Umbilical cord (tissue), 2 donors: ENCODE data around the gene SVIL. TPM values are rescaled to one million over a fixed set of nuclear protein-coding genes. Genes with fewer than 3 reads are reported as not detected.
A peak's percentile ranks its signal among the peaks of the same experiment; 100 is the strongest.
"Not testable (repeated sequence)": the region's sequence is repeated elsewhere in the genome, so short reads cannot be mapped to it uniquely, and the experiment has no call there.

Experiments
- DNase-seq: peaks from one replicate; pipeline ENCODE4 v3.0.0-alpha.2; 2015; ENCODE audit warnings: low spot score
- total RNA-seq: library from RNA; depleted of rRNA; stranded (reverse); fragments of >200 nt; gene quantifications from one replicate; pipeline ENCODE4 v1.2.3, GENCODE V29; 2014; ENCODE audit warnings: low replicate concordance; ENCODE audit not compliant: insufficient read depth

SVIL gene
- total RNA-seq, 1 donor from 2014 or later: 122 TPM

DNA sequence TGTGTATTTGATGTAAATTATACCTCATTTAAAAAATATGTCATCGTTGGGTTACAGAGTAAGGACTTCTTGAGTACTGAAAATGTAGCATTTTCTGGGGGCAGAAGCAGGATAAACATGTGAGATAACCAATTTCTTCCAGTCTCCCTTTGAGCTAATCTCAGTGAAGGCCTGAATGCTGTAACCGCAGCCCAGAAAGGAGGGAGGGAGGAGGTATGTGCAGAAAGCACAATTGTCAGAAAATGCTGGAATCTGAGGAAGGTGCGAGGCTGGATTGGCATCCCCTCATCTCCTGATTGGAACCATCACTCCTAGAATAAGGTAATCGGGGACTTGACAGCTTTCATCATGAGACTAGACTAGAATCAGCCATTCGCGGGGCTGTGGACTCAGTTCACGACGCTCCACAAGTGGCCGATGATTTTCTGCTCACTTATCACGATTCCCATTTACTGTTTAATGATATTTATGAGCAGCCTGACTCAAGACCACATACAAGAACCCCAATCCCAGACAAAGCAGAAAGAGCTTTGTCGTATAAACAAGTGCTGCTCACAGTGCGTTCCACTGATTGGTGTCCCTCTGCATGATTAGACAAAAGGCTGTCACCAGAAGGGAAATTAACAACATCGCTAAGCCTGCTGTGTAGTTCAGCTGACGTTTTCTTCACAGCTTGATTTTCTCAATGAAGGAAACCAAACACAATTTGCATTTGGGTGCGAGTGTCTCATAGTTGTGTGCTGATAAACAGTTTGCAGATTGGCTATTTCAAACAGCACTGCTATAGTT is 93.2 kb downstream of the SVIL start:
- DNase-seq: no peak

GRCh38 chr10:29540016-29540415 is 94.8 kb downstream of the SVIL start:
- no peak for DNase-seq

GRCh38 chr10:29539412-29539811 is 95.4 kb downstream of the SVIL start:
- DNase-seq: no peak

DNA sequence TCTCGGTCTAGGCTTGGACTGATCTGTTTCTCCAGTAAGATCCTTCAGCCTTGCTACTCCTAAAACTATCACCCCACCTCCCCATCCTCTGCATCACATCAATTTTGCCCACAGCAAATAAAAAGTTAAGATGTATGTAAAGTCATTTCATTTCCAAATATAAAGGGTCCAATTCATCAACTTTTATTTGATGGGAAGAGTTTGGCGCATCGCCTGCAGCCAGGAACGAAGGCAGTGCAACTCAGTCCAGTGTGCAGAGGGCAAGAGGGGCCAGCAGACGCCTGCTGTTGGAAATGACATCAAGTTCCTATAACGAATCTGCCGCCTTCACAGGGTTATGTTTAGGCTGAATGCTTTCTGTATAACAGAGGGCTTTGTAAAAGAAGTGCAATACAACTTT is 97.0 kb downstream of the SVIL start:
- no peak for DNase-seq

DNA sequence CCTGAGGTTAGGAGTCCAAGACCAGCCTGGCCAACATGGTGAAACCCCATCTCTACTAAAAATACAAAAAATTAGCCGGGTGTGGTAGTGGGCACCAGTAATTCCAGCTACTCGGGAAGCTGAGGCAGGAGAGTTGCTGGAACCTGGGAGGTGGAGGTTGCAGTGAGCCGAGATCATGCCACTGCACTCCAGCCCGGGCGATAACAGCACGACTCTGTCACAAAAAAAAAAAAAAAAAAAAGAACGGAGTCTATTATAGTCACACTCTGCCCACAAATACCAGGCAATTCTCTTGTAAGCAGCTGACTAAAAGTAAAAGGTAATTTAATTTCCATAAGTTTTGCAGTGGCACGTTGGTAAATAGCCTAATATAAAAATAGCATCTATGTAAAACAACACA is 98.1 kb downstream of the SVIL start:
- DNase-seq: not testable (repeated sequence)

DNA sequence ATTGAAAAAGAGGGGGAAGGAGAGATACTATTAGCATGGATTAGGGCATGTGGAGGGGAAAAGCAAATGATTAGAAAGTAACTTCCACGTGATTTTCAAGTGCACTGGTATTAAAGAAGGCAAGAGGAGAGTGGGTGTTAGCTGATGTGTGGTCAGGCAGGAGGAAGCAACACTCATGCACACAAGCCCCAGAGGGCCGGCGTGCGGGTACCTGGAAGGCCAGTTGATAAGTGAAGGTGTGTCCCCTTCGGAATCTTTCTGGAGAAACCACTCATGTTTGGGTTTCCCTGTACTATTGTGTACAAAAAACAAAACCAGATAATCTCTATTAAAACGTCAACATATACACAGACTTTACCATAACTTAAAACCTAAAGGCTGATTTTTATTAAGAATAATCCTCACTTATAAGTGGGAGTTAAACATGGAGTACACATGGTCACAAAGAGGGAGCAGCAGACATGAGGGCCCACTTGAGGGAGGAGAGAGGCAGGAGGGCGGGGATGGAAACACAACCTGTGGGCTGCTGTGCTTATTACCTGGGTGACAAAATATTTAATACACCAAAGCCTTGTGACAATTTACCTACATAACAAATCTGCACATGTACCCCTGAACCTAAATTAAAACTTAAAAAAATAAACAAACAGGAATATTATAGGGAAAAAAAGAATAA is 98.9 kb downstream of the SVIL start:
- no peak for DNase-seq

GRCh38 chr10:29535012-29535777 is 99.6 kb downstream of the SVIL start:
- DNase-seq: peak; percentile 7

DNA sequence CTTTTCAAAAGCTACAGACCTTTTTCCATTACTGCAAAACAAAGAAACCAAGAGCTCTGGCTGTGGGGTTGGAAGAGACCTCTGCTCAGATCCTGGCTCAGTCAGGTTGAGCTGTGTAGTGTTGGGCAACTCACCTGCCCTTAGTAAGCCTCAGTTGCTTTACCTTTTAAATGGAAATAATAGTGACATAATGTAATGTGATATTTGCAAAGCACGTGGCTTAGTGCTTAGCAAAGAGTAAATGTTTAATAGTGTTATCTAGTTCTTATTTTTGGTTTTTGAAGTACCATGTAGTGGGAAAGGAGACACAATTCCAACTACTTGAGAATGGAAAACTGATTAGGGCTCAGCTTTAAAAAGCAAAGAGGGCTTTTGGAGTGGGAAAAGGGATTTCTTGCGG is 100.2 kb downstream of the SVIL start:
- DNase-seq: no peak

- DNase-seq: no peak
These were observed 101.0 kb downstream of the SVIL start for GRCh38 chr10:29533696-29534285.

GRCh38 chr10:29533046-29533445 is 101.7 kb downstream of the SVIL start:
- no peak for DNase-seq

DNA sequence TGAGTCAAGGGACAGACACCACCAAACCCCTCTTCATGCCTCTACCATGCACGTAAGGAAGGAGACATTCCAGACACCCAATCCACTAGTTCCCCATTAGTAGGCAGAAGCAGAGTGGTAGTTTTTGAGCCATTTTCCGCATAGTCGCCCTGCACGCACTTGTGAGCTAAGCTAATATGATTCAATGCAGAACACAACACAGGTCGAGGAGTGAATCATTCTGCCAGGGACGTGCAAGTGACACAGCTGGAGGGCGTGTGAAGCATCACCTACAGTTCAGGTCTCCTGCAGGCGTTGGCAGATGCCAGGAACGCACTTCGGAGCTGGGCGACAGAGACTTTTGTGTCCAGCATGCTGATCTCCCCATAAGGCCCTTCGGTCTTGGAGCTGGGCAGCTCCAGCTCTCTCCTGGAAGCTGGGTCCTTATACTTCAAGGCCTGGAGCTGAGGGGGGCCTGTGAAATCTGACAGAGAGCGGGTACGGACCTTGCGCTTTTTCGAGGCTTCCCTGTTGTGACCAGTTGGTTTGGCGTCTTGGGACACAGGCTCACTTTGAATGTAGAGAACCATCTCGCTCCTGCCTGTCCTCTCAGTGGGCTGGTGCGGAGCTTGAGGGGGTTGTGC is 102.4 kb downstream of the SVIL start:
- DNase-seq: no peak

DNA sequence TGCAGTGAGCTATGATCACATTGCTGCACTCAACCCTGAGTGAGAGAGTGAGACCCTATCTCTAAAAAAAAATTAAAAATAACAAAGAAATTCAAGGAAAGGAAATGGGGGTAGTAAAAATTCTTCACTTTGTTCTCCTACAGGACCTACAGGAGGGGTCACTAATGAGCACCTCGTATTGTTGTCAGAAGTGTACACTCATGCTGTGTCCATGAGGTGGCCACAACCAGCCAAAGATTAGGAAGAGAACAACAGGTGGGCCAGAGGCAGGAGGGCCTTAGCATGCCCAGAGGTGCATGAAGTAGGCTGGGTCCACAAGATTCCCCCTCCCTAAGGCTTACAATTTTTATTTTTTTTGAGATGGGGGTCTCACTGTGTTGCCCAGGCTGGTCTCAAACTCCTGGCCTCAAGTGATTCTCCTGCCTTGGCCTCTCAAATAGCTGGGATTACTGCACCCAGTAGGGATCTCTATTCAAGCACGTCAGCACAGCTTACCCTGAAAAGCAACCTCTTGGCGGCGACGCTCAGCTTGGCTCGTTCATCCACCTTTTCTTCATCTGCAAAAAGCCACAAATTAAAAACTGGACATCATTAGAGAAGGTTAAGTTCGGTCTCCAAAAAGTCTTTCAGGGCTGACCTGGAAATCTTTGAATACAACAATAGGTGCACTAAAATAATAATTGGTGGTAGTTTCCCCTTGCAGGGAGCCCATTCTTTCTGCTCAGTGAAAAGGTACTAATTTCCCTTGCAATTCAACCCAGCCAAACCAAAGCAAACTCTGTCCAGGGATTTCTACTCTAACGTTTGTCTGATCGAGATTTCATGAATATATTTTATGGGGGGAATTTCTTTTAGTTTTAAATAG is 104.4 kb downstream of the SVIL start:
- DNase-seq: no peak

DNA sequence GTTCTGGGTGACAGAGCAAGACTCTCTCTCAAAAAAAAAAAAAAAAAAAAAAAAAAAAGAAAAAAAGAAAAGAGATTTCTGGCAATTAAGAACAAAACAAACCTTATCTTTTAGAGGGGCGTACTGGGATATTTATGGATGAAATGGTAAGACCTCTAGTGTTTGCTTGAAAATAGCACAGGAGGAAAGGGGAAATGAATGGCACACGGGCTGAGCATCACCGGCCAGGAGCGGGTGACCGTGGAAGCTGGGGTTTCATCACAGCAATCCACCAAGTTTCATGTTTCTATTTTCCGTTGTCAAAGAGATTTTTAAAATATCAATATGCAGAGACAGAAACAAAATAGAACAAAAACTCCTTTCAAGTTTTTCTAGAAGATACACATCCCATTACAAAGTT is 105.6 kb downstream of the SVIL start:
- DNase-seq: no peak

GRCh38 chr10:29525762-29526161 is 109.0 kb downstream of the SVIL start:
- no peak for DNase-seq

DNA sequence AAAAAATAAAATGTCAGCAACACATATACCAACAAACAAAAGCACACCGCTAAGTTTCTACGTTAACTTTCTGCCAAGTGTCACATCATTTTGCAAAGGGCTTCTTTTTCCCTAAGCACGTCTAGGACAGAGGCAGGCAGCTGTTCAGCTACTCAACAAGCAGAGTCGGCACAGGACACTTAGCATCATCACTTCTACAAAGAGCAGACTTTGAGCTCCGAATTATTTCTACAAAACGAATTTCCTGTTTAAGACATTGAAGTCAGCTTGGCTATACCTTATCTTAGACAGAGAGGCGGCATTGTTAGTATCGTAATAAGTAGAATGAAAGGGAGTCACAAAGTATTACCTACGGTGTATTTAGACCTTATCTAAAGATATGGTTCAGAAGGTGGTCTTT is 110.1 kb downstream of the SVIL start:
- DNase-seq: no peak

DNA sequence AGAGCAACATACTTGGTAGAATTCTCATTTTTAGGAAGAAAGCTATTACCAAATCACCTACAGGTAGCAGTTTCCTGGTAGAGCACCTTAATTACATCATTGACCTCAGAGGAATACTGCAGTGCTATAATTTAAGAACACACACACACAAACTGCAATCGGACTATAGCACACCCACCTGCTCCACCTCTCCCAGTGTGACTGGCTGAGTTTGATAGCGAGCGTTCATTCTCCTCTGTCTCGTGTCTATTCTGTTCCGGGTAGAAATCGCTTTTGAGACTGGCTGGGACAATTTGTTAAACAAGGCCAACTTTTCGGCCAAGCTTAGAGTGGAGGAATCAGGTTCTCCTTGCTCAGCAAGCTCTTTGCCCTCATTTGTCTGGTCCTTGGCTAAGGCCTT is 110.5 kb downstream of the SVIL start:
- DNase-seq: no peak

- no peak for DNase-seq
These were observed 111.9 kb downstream of the SVIL start for GRCh38 chr10:29522918-29523317.

DNA sequence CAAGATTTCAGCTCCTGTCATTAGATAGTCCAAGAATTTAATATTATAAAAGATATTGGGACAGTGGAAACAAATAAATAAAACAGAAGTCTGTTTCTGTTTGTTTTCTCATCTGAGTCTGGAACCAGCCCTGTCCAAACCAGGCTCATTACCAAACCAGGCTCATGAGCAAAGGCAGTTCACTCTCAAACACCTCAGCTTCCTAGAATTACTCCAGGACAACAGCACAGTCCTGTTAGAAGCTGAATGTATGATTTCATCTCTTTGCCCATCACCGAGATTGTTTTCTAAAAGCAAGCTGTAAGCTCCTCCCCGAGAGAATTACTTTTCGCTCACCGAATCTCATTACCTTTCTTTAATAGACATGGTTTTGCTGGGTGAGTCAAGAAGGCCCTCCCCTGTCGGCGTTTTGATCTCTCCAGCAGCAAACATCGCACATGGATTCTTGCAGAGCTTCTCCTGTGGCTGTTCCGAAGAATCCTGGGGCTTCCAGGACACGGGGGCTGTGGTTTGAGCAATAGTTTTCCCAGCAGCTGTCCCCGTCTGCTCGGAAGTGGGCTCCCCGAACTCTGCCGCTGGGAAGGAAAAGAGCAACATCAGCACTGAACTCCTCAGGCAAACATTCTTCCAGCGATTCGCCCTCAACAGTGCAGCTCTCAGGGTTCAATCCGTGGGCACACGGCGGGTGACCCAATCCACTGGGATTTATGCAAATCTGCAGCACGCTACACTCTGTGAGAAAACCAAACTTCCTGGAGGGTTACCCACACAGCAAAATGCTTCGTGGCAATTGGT is 112.5 kb downstream of the SVIL start:
- DNase-seq: peak; percentile 27

GRCh38 chr10:29519659-29520058 is 115.1 kb downstream of the SVIL start:
- no peak for DNase-seq
